GM18861 (cell line): Measurements from ENCODE around the gene CCNL2.
"Not testable (repeated sequence)": the region's sequence is repeated elsewhere in the genome, so short reads cannot be mapped to it uniquely, and the experiment has no call there.

Experiments used
- ATAC-seq: cut with Tn5 transposase; IDR thresholded peaks from one replicate; pipeline ENCODE4 v1.9.1; 2021; ENCODE audit not compliant: unreplicated experiment

The CCNL2 gene

GRCh38 chr1:1432274-1432950 is 33.3 kb upstream of the CCNL2 start:
- no peak for ATAC-seq

GRCh38 chr1:1431845-1432273 is 32.7 kb upstream of the CCNL2 start:
- no peak for ATAC-seq

GRCh38 chr1:1430992-1431844 is 32.1 kb upstream of the CCNL2 start:
- no peak for ATAC-seq

- no peak for ATAC-seq
Measured at GRCh38 chr1:1430114-1430982, 31.2 kb upstream of the CCNL2 start.

GRCh38 chr1:1429671-1430073 is 30.5 kb upstream of the CCNL2 start:
- no peak for ATAC-seq

GRCh38 chr1:1428967-1429366 is 29.8 kb upstream of the CCNL2 start:
- not testable (repeated sequence) for ATAC-seq

- no peak for ATAC-seq
Measured at GRCh38 chr1:1428174-1428573, 29.0 kb upstream of the CCNL2 start.

GRCh38 chr1:1427820-1428148 is 28.6 kb upstream of the CCNL2 start:
- no peak for ATAC-seq

GRCh38 chr1:1427106-1427819 is 28.1 kb upstream of the CCNL2 start:
- no peak for ATAC-seq

- ATAC-seq = no peak
Measured at GRCh38 chr1:1426496-1427105, 27.5 kb upstream of the CCNL2 start.

GRCh38 chr1:1425753-1426495 is 26.8 kb upstream of the CCNL2 start:
- no peak for ATAC-seq

- ATAC-seq = no peak
Measured at GRCh38 chr1:1425426-1425752, 26.3 kb upstream of the CCNL2 start.

- no peak for ATAC-seq
Measured at GRCh38 chr1:1424707-1425106, 25.6 kb upstream of the CCNL2 start.

- no peak for ATAC-seq
Measured at GRCh38 chr1:1423245-1423597, 24.1 kb upstream of the CCNL2 start.

GRCh38 chr1:1422465-1423244 is 23.5 kb upstream of the CCNL2 start:
- ATAC-seq = no peak

GRCh38 chr1:1421907-1422464 is 22.9 kb upstream of the CCNL2 start:
- ATAC-seq = no peak

- ATAC-seq = no peak
Measured at GRCh38 chr1:1421147-1421906, 22.2 kb upstream of the CCNL2 start, which contains the start of gene ANKRD65. TSS of gene ANKRD65 (minus strand) at chr1:1421276. CDS start at chr1:1421005, 271 bp downstream.

- ATAC-seq = no peak
Measured at GRCh38 chr1:1420654-1421141, 21.6 kb upstream of the CCNL2 start.
